ENCODE measurements around the gene TSPEAR. TPM values are rescaled to one million over a fixed set of nuclear protein-coding genes. Genes with fewer than 3 reads are reported as not detected.
A peak's percentile ranks its signal among the peaks of the same experiment; 100 is the strongest.

The TSPEAR gene
- total RNA-seq, 4 donors from 2014 or later: not detected

DNA sequence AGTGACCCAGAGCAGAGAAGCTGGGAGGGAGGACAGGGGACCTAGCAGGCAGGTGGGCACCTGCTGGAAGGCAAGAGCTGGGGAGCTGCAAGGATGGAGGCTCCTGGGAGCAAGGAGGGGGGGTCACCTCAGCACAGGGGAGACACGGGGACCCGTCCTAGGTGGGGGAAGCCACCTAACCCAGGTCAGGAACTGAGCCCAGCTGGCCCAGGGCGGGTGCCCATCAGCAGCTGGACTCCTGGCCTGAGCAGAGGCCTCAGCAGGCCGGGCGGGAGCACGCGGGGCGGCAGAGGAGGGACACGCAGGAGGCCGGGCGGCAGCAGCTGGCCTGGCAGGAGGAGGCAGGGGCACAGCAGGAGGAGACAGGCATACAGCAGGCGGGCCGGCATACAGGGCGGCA lies 172.3 kb downstream of the TSPEAR start:
- 64% methylated on average over 14 of the region's 14 CpGs; no CpG with 5 or more reads in 1 of the 2 donors for WGBS, 2 donors (ENCODE audit: low coverage in 1 of 2)
- Histone ChIP-seq H3K36me3 (no peaks in the 10 kb centered on the region), H3K4me1 (no peaks in the 10 kb centered on the region), H3K9me3 (peaks cover 0 to 4% of the 10 kb centered on the region in 2 donors), H3K4me3 (no peak overlapping the region), H3K27me3 (peaks cover 6% of the 10 kb centered on the region), H3K27ac (no peak overlapping the region)
- no peak for DNase-seq
- no peak for TF ChIP-seq POLR2A (IDR thresholded peaks at IDR 0.05)
- no peak for TF ChIP-seq EP300 (IDR thresholded peaks at IDR 0.05; ENCODE audit: low read depth)
- TF ChIP-seq, protein P1, sequence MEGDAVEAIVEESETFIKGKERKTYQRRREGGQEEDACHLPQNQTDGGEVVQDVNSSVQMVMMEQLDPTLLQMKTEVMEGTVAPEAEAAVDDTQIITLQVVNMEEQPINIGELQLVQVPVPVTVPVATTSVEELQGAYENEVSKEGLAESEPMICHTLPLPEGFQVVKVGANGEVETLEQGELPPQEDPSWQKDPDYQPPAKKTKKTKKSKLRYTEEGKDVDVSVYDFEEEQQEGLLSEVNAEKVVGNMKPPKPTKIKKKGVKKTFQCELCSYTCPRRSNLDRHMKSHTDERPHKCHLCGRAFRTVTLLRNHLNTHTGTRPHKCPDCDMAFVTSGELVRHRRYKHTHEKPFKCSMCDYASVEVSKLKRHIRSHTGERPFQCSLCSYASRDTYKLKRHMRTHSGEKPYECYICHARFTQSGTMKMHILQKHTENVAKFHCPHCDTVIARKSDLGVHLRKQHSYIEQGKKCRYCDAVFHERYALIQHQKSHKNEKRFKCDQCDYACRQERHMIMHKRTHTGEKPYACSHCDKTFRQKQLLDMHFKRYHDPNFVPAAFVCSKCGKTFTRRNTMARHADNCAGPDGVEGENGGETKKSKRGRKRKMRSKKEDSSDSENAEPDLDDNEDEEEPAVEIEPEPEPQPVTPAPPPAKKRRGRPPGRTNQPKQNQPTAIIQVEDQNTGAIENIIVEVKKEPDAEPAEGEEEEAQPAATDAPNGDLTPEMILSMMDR (IDR thresholded peaks at IDR 0.05): no peak
- no peak for TF ChIP-seq POLR2AphosphoS5 (IDR thresholded peaks at IDR 0.05)
- intact Hi-C loops (cut with DNase I; ENCODE audit: low total_unique reads): no loop called here
- in situ Hi-C loops (cut with MboI; ENCODE audit: low pct_ligation_motif_present in 1 of 4, low pct_unique_long_range_greater_than_20kb in 1 of 4, low sequenced_read_pairs in 3 of 4): no loop called here

- intact Hi-C loops (cut with DNase I; ENCODE audit: low total_unique reads): no loop called here
Measured at GRCh38 chr21:44537930-44538911, 173.2 kb downstream of the TSPEAR start.

DNA sequence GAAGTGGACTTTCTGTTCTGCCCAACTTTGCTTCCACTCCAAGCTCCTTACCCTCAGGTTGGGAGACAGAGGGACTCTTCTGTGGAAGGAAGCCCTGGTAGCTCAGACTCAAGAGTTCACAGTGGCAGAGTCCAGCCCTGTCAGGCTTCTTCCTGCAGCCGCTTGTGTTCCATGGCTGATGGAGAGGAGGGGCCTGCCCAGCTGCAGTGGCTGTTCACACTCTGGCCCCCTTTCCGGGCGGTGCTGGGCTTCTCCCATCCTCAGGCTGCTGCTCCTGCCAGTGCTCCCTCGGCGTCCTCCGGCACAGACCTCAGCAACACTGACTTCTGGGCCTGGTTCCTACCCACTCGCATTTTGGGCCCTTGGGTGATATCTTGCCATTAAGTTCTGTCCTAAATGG lies 175.4 kb downstream of the TSPEAR start:
- Histone ChIP-seq H3K36me3 (no peaks in the 10 kb centered on the region), H3K27ac (no peak overlapping the region), H3K4me3 (no peak overlapping the region), H3K4me1 (no peaks in the 10 kb centered on the region), H3K27me3 (peaks cover 6% of the 10 kb centered on the region), H3K9me3 (no peaks in the 10 kb centered on the region)
- in situ Hi-C loops (cut with MboI; ENCODE audit: low pct_ligation_motif_present in 1 of 4, low pct_unique_long_range_greater_than_20kb in 1 of 4, low sequenced_read_pairs in 3 of 4): no loop called here
- DNase-seq: no peak
- intact Hi-C loops (cut with DNase I; ENCODE audit: low total_unique reads): no loop called here
- TF ChIP-seq, protein P1 (IDR thresholded peaks at IDR 0.05): no peak
- no peak for TF ChIP-seq EP300 (IDR thresholded peaks at IDR 0.05; ENCODE audit: low read depth)
- no peak for TF ChIP-seq POLR2A (IDR thresholded peaks at IDR 0.05)
- TF ChIP-seq POLR2AphosphoS5 (IDR thresholded peaks at IDR 0.05): no peak
- WGBS, 2 donors (ENCODE audit: low coverage in 1 of 2): 64 to 100% methylated on average over 1 to 7 of the region's 7 CpGs

More at GRCh38 chr21:44537930-44538911, 173.2 kb downstream of the TSPEAR start:
- H3K27ac ChIP-seq: no peak overlapping the region
- no peaks in the 10 kb centered on the region for H3K36me3 ChIP-seq
- no peak overlapping the region for H3K4me3 ChIP-seq
- in situ Hi-C loops (cut with MboI; ENCODE audit: low pct_ligation_motif_present in 1 of 4, low pct_unique_long_range_greater_than_20kb in 1 of 4, low sequenced_read_pairs in 3 of 4): no loop called here
- H3K4me1 ChIP-seq: no peaks in the 10 kb centered on the region
- DNase-seq: peak; percentile 5
- WGBS, 2 donors (ENCODE audit: low coverage in 1 of 2): 92 to 100% methylated on average over 1 to 31 of the region's 33 CpGs
- H3K9me3 ChIP-seq: peaks cover 0 to 4% of the 10 kb centered on the region in 2 donors
- no peak for TF ChIP-seq EP300 (IDR thresholded peaks at IDR 0.05; ENCODE audit: low read depth)
- TF ChIP-seq POLR2AphosphoS5 (IDR thresholded peaks at IDR 0.05): no peak
- TF ChIP-seq, protein P1 (IDR thresholded peaks at IDR 0.05): no peak
- no peak for TF ChIP-seq POLR2A (IDR thresholded peaks at IDR 0.05)
- H3K27me3 ChIP-seq: peaks cover 6% of the 10 kb centered on the region

GRCh38 chr21:44534688-44535087 lies 176.7 kb downstream of the TSPEAR start:
- TF ChIP-seq EP300 (IDR thresholded peaks at IDR 0.05; ENCODE audit: low read depth) (no peak), POLR2A (IDR thresholded peaks at IDR 0.05) (no peak), POLR2AphosphoS5 (IDR thresholded peaks at IDR 0.05) (no peak)
- TF ChIP-seq, protein P1 (IDR thresholded peaks at IDR 0.05): no peak
- no peaks in the 10 kb centered on the region for H3K9me3 ChIP-seq
- H3K4me1 ChIP-seq: no peaks in the 10 kb centered on the region
- no peak for DNase-seq
- H3K36me3 ChIP-seq: no peaks in the 10 kb centered on the region
- 84 to 91% methylated on average over 3 to 6 of the region's 6 CpGs for WGBS, 2 donors (ENCODE audit: low coverage in 1 of 2)
- intact Hi-C loops (cut with DNase I; ENCODE audit: low total_unique reads) (no loop called here), in situ Hi-C loops (cut with MboI; ENCODE audit: low pct_ligation_motif_present in 1 of 4, low pct_unique_long_range_greater_than_20kb in 1 of 4, low sequenced_read_pairs in 3 of 4) (no loop called here)
- H3K27ac ChIP-seq: no peak overlapping the region
- no peak overlapping the region for H3K4me3 ChIP-seq
- H3K27me3 ChIP-seq: peaks cover 6% of the 10 kb centered on the region
